Endothelial cell of umbilical vein (primary cell): ENCODE data around the gene DDX24.

ENCODE experiments used
- CTCF ChIP-seq, 2 donors: IDR thresholded peaks; 1 replicate in 1 of 2; 2 replicates in 1 of 2; pipeline ENCODE4 v1.5.1; 2011; ENCODE audit warnings: low read length in 2 of 2, mild to moderate bottlenecking in 2 of 2, moderate library complexity in 2 of 2, control low read depth in 1 of 2, inconsistent platforms in 1 of 2, low read depth in 1 of 2; ENCODE audit not compliant: insufficient read depth in 1 of 2; ENCODE audit errors: extremely low read depth in 1 of 2
- EZH2 ChIP-seq: IDR thresholded peaks from 2 replicates; pipeline ENCODE4 v1.6.1; 2012; ENCODE audit warnings: borderline replicate concordance, low read depth, mild to moderate bottlenecking, moderate library complexity, low read length, inconsistent platforms; ENCODE audit not compliant: severe bottlenecking
- FOS ChIP-seq: IDR thresholded peaks from 2 replicates; pipeline ENCODE4 v1.6.1; 2011; ENCODE audit warnings: mild to moderate bottlenecking, low read length, moderate library complexity, borderline replicate concordance; ENCODE audit not compliant: insufficient read depth
- JUN ChIP-seq: IDR thresholded peaks from 2 replicates; pipeline ENCODE4 v1.6.1; 2011; ENCODE audit warnings: borderline replicate concordance, low read depth; ENCODE audit not compliant: insufficient read length, insufficient read depth
- MAX ChIP-seq: IDR thresholded peaks from 2 replicates; pipeline ENCODE4 v1.6.1; 2011; ENCODE audit not compliant: insufficient read depth, insufficient read length
- MYC ChIP-seq: IDR thresholded peaks from one replicate; pipeline ENCODE4 v1.6.1; 2011; ENCODE audit warnings: mild to moderate bottlenecking, low read depth, low read length
- POLR2A ChIP-seq: IDR thresholded peaks from 2 replicates; pipeline ENCODE4 v1.6.1; 2012; ENCODE audit warnings: low read depth, mild to moderate bottlenecking, control low read depth, low read length
- POLR2AphosphoS5 ChIP-seq: IDR thresholded peaks from 2 replicates; pipeline ENCODE4 v1.6.1; 2012; ENCODE audit warnings: low read depth, mild to moderate bottlenecking, control low read depth, low read length, moderate library complexity; ENCODE audit not compliant: insufficient read depth

GRCh38 chr14:94009767-94010166 is 71.2 kb downstream of the DDX24 start:
- no peak for TF ChIP-seq CTCF (IDR thresholded peaks at IDR 0.05; ENCODE audit: extremely low read depth in 1 of 2, insufficient read depth in 1 of 2, low read depth in 1 of 2, low read length in 2 of 2)
- TF ChIP-seq EZH2 = no peak
- TF ChIP-seq POLR2AphosphoS5 = no peak
- no peak for TF ChIP-seq POLR2A
- TF ChIP-seq MAX = no peak
- no peak for TF ChIP-seq JUN
- TF ChIP-seq MYC = no peak
- no peak for TF ChIP-seq FOS
